ENCODE measurements around the gene LCA5L.
"Not testable (repeated sequence)": the region's sequence is repeated elsewhere in the genome, so short reads cannot be mapped to it uniquely, and the experiment has no call there.

The LCA5L gene

DNA sequence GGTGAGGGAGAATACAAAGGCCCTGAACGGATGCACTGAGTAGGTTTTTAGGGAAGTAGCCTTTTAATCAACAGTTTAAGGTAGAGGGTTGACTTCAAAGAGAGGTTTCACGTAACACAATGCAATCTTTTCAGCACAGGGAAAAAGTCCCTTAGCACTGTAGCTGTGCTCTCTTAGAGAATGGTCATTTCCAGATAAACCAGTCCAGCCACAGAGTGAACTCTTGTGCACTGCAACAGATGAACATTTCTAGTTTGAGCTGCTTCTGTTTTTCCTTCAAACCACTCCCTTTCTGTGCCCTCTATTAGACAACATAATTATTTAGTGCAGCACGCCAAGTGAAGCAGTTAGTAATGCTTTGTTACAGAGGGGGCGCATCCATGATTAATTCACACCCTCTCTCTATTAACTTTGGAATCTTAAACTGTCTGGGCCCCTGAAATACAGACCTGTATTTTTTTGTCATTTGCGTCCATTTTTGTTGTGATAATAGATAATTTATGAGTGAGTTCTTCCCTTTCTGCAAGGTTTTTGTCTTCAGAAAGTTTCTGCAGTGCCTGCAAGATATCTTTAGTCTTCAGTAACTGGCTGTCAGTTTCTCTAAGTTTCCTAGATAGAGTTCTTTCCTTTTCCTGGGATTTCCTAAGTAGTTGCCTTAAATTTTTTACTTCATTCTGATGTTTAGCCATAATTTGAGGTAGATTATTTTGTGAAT is 22.9 kb downstream of the LCA5L start:
- H3K36me3 ChIP-seq (ENCODE audit: control insufficient read depth, insufficient read depth, low read length) = no peaks in the 10 kb centered on the region
- DNase-seq (ENCODE audit: extremely low read depth, insufficient read length) = no peak
- H3K27me3 ChIP-seq (replicated peaks; ENCODE audit: control insufficient read depth, insufficient read depth, low read length) = no peaks in the 10 kb centered on the region
- H3K4me3 ChIP-seq (replicated peaks; ENCODE audit: low read depth, low read length) = no peak overlapping the region
- TF ChIP-seq, protein P1, sequence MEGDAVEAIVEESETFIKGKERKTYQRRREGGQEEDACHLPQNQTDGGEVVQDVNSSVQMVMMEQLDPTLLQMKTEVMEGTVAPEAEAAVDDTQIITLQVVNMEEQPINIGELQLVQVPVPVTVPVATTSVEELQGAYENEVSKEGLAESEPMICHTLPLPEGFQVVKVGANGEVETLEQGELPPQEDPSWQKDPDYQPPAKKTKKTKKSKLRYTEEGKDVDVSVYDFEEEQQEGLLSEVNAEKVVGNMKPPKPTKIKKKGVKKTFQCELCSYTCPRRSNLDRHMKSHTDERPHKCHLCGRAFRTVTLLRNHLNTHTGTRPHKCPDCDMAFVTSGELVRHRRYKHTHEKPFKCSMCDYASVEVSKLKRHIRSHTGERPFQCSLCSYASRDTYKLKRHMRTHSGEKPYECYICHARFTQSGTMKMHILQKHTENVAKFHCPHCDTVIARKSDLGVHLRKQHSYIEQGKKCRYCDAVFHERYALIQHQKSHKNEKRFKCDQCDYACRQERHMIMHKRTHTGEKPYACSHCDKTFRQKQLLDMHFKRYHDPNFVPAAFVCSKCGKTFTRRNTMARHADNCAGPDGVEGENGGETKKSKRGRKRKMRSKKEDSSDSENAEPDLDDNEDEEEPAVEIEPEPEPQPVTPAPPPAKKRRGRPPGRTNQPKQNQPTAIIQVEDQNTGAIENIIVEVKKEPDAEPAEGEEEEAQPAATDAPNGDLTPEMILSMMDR (IDR thresholded peaks at IDR 0.05; ENCODE audit: insufficient read depth, low read length, poor library complexity, severe bottlenecking) = no peak

DNA sequence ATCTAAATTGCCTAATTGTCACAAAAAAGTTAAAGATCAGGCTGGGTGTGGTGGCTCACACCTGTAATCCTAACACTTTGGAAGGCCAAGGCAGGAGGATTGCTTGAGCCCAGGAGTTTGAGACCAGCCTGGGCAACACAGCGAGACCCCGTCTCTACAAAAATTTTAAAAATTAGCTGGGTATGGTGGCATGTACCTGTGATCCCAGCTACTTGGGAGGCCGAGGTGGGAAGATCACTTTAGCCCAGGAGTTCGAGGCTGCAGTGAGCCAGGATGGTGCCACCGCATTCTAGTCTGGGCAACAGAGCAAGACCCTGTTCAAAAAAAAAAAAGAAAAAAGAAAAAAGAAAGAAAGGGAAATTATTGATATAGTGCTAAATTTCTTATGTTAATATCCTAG is 26.4 kb downstream of the LCA5L start:
- H3K4me3 ChIP-seq (replicated peaks; ENCODE audit: low read depth, low read length); DNase-seq (ENCODE audit: extremely low read depth, insufficient read length); H3K27me3 ChIP-seq (replicated peaks; ENCODE audit: control insufficient read depth, insufficient read depth, low read length); H3K36me3 ChIP-seq (ENCODE audit: control insufficient read depth, insufficient read depth, low read length): not testable (repeated sequence)

DNA sequence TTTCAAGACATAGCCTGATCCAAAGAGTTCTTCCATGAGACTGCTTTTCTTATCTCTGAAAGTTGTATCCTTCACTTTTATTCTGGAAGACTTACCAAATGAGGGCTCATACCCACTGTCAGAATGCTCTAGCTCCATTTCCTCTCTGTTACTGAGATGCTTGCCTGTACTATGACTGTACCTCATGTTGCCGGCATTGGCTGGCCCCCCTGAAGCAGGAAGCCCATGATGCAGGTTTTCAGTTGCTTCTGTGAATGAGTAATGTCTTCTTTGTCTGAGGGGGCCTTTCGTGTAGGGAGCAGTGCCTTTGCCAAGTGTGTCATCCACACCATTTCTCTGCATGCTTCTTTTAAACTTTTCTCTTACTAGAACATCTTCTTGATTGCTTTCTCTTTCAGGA is 39.5 kb downstream of the LCA5L start:
- no peak for DNase-seq (ENCODE audit: extremely low read depth, insufficient read length)
- no peak overlapping the region for H3K4me3 ChIP-seq (replicated peaks; ENCODE audit: low read depth, low read length)
- TF ChIP-seq, protein P1 (IDR thresholded peaks at IDR 0.05; ENCODE audit: insufficient read depth, low read length, poor library complexity, severe bottlenecking) = no peak
- no peaks in the 10 kb centered on the region for H3K27me3 ChIP-seq (replicated peaks; ENCODE audit: control insufficient read depth, insufficient read depth, low read length)
- no peaks in the 10 kb centered on the region; the same call in 1 of the 2 replicates for H3K36me3 ChIP-seq (ENCODE audit: control insufficient read depth, insufficient read depth, low read length)

DNA sequence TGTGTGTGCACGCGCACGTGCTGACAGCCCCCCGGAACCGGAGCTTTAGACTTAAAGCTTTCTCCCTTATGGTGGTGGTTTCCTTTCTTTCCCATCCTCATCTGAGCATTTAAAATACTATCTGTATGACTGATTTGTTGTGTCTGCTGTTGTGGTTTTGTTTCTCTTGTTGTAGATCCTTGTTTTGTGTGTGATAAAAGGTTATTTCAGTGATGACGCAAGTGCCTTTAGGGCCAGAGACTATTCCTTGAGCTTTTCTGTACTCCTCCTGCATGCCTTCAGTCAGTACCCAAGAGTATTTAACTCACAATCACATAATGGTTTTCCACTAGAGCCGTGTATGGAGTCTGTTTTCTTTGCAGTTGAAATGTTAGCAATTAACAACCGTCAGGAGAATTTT is 45.4 kb downstream of the LCA5L start:
- Histone ChIP-seq H3K27me3 (replicated peaks; ENCODE audit: control insufficient read depth, insufficient read depth, low read length) (no peaks in the 10 kb centered on the region), H3K4me3 (replicated peaks; ENCODE audit: low read depth, low read length) (no peak overlapping the region), H3K36me3 (ENCODE audit: control insufficient read depth, insufficient read depth, low read length) (peaks cover 4% of the 10 kb centered on the region)
- TF ChIP-seq, protein P1 (IDR thresholded peaks at IDR 0.05; ENCODE audit: insufficient read depth, low read length, poor library complexity, severe bottlenecking) = no peak
- DNase-seq (ENCODE audit: extremely low read depth, insufficient read length) = no peak

DNA sequence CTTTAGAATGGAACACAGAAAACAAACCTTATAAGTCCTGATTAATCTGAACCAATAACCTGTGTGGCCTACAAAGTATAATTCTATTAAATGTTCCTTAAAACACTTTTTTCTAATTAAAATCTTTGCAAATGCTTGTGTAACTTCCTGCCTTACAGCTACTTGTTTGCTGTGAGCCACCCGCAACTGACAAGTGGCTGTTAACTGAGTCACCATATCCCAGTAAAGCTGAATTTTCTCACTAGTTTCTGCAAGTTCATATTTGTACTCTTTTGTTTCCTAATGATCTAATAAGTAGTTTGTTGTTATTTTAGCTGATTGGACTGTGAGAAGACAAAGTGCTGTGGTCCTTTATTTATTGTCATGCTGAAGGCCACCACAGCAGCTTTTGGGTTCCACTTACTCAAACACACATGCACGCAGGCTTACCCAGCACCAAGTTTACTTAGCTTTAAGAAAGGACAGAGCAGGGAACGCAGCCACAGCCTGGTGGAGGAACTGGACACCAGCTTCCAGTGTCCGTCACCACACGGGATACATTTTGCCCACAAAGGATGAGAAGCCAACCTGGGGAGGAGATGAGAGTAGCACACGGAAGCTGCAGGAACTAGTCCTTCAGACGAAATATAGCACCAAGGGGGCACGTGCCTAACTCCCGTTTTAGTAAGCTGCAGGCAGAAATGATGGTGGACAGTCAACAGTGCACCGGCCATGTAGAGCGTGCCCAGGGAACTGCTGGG is 47.8 kb downstream of the LCA5L start:
- H3K36me3 ChIP-seq (ENCODE audit: control insufficient read depth, insufficient read depth, low read length) = peaks cover 8% of the 10 kb centered on the region
- no peaks in the 10 kb centered on the region for H3K27me3 ChIP-seq (replicated peaks; ENCODE audit: control insufficient read depth, insufficient read depth, low read length)
- TF ChIP-seq, protein P1 (IDR thresholded peaks at IDR 0.05; ENCODE audit: insufficient read depth, low read length, poor library complexity, severe bottlenecking) = no peak
- DNase-seq (ENCODE audit: extremely low read depth, insufficient read length) = no peak
- no peak overlapping the region for H3K4me3 ChIP-seq (replicated peaks; ENCODE audit: low read depth, low read length)

DNA sequence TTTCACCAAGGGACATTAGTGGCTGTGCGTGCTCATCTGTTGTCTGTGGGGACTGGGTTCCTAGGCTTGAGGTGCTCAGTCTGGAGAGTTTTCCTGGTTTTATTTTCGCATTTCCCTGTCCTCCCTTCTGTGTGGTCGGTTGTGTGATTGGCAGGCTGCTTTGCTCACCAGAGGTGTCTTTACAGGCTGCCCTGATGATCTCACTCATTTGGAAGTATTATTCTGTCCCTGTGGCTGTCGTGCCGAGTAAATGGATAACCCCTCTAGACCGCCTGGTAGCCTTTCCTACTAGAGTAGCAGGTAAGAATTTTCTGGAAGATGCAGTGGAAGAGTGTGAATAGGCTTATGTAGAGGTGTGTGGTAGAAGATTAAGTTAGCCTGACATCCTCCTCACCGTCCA is 52.6 kb downstream of the LCA5L start:
- TF ChIP-seq, protein P1 (IDR thresholded peaks at IDR 0.05; ENCODE audit: insufficient read depth, low read length, poor library complexity, severe bottlenecking) = no peak
- no peak for DNase-seq (ENCODE audit: extremely low read depth, insufficient read length)
- H3K27me3 ChIP-seq (replicated peaks; ENCODE audit: control insufficient read depth, insufficient read depth, low read length) = no peaks in the 10 kb centered on the region
- H3K36me3 ChIP-seq (ENCODE audit: control insufficient read depth, insufficient read depth, low read length) = peaks cover 12% of the 10 kb centered on the region
- no peak overlapping the region for H3K4me3 ChIP-seq (replicated peaks; ENCODE audit: low read depth, low read length)

Data from GM06990 (cell line).